Smooth muscle cell (in vitro differentiated cells): ENCODE data around the gene SIDT2. TPM values are rescaled to one million over a fixed set of nuclear protein-coding genes. Genes with fewer than 3 reads are reported as not detected.

Experiments used
- DNase-seq: peaks from one replicate; lab custom pipeline; 2025; ENCODE audit not compliant: unreplicated experiment; lab: John Stamatoyannopoulos, UW
- H2AFZ ChIP-seq: fragments of 200-600 bp; sonication (generic); 2 replicates; pipeline ENCODE4 v1.6.0; 2016; ENCODE audit warnings: antibody characterized with exemption, low read depth, mild to moderate bottlenecking
- H3F3A ChIP-seq: fragments of 200-600 bp; sonication (generic); 2 replicates; pipeline ENCODE4 v1.6.0; 2017; ENCODE audit warnings: antibody characterized with exemption, low read depth
- H3K27ac ChIP-seq: fragments of 200-600 bp; sonication (generic); 2 replicates; pipeline ENCODE4 v1.5.1; 2016; ENCODE audit warnings: low read depth, mild to moderate bottlenecking
- H3K27me3 ChIP-seq: fragments of 200-600 bp; sonication (generic); 2 replicates; pipeline ENCODE4 v1.6.1; 2016; ENCODE audit warnings: low read depth, mild to moderate bottlenecking
- H3K36me3 ChIP-seq: fragments of 200-600 bp; sonication (generic); 2 replicates; pipeline ENCODE4 v1.5.1; 2016; ENCODE audit warnings: low read depth
- H3K4me1 ChIP-seq: fragments of 200-600 bp; sonication (generic); 2 replicates; pipeline ENCODE4 v1.5.1; 2016; ENCODE audit warnings: low read depth
- H3K4me2 ChIP-seq: fragments of 200-600 bp; sonication (generic); 2 replicates; pipeline ENCODE4 v1.6.0; 2016; ENCODE audit warnings: mild to moderate bottlenecking
- H3K4me3 ChIP-seq: fragments of 200-600 bp; sonication (generic); 2 replicates; pipeline ENCODE4 v1.5.1; 2016; ENCODE audit warnings: mild to moderate bottlenecking
- H3K79me2 ChIP-seq: fragments of 200-600 bp; sonication (generic); 2 replicates; pipeline ENCODE4 v1.6.0; 2016; ENCODE audit warnings: low read depth, mild to moderate bottlenecking
- H3K9ac ChIP-seq: fragments of 200-600 bp; sonication (generic); 2 replicates; pipeline ENCODE4 v1.6.0; 2016; ENCODE audit warnings: low read depth
- H3K9me3 ChIP-seq: fragments of 200-600 bp; sonication (generic); replicated peaks from 2 replicates; pipeline ENCODE4 v1.5.1; 2016; ENCODE audit warnings: low read depth
- H4K20me1 ChIP-seq: fragments of 200-600 bp; sonication (generic); 2 replicates; pipeline ENCODE4 v1.6.0; 2016; ENCODE audit warnings: low read depth
- WGBS: methylation state at CpG from one replicate; pipeline ENCODE4 v1.1.7; 2016; ENCODE audit warnings: low lambda C conversion rate; 5-methylcytosine and 5-hydroxymethylcytosine counted together
- polyA plus RNA-seq: library from polyadenylated mRNA; unstranded; fragments of >200 nt; fragmentation: Nextera tagmentation; extraction: Ambion mirVana; gene quantifications from 2 replicates; pipeline ENCODE4 v1.2.1, GENCODE V29; 2016
- total RNA-seq: library from RNA; depleted of rRNA; stranded (reverse); fragments of >200 nt; gene quantifications from 2 replicates; pipeline ENCODE4 v1.2.3, GENCODE V29; 2014
- TF ChIP-seq, protein P1 (sequence below): fragments of 200-600 bp; sonication (generic); IDR thresholded peaks from 2 replicates; pipeline ENCODE4 v1.5.1; 2017; ENCODE audit warnings: borderline replicate concordance, mild to moderate bottlenecking, antibody characterized with exemption; ENCODE audit not compliant: insufficient read depth, poor library complexity, severe bottlenecking

SIDT2 gene
- total and polyA plus RNA-seq, 2 experiments from 2014 or later: 11.6 to 35.0 TPM

DNA sequence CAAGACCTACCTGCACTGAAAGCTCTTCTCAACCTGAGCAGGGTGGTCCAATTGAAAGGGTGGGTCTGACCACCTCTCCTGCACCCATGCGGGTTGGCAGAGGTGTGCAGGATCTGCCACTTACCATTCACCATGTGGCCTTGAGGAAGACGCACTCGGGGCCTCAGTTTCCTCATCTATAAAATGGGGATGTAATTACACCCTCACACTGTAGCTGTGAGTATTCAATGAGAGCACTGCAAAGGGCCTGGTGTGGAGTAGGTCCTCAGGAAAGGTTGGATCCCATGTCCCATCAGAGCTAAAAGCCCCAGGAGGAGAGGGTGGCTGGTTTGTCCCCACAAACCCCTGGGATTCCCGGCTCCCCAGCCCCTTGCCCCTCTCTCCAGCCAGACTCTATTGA lies 20.1 kb downstream of the SIDT2 start:
- no peak overlapping the region for H2AFZ ChIP-seq
- H4K20me1 ChIP-seq: peaks cover 39% of the 10 kb centered on the region
- H3K27me3 ChIP-seq: no peaks in the 10 kb centered on the region
- peak overlapping the region; percentile 5 for H3K9ac ChIP-seq
- TF ChIP-seq, protein P1, sequence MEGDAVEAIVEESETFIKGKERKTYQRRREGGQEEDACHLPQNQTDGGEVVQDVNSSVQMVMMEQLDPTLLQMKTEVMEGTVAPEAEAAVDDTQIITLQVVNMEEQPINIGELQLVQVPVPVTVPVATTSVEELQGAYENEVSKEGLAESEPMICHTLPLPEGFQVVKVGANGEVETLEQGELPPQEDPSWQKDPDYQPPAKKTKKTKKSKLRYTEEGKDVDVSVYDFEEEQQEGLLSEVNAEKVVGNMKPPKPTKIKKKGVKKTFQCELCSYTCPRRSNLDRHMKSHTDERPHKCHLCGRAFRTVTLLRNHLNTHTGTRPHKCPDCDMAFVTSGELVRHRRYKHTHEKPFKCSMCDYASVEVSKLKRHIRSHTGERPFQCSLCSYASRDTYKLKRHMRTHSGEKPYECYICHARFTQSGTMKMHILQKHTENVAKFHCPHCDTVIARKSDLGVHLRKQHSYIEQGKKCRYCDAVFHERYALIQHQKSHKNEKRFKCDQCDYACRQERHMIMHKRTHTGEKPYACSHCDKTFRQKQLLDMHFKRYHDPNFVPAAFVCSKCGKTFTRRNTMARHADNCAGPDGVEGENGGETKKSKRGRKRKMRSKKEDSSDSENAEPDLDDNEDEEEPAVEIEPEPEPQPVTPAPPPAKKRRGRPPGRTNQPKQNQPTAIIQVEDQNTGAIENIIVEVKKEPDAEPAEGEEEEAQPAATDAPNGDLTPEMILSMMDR: no peak
- peaks cover 47% of the 10 kb centered on the region for H3K79me2 ChIP-seq
- H3K4me3 ChIP-seq: peak overlapping the region; percentile 49
- H3K36me3 ChIP-seq: no peaks in the 10 kb centered on the region
- H3K9me3 ChIP-seq: no peaks in the 10 kb centered on the region
- peak overlapping the region; percentile 79 for H3K27ac ChIP-seq
- peaks cover 29% of the 10 kb centered on the region for H3K4me1 ChIP-seq
- DNase-seq: no peak
- H3K4me2 ChIP-seq: peak overlapping the region; percentile 85
- 50% methylated on average over 4 of the region's 4 CpGs for WGBS
- H3F3A ChIP-seq: peaks cover 33% of the 10 kb centered on the region

DNA sequence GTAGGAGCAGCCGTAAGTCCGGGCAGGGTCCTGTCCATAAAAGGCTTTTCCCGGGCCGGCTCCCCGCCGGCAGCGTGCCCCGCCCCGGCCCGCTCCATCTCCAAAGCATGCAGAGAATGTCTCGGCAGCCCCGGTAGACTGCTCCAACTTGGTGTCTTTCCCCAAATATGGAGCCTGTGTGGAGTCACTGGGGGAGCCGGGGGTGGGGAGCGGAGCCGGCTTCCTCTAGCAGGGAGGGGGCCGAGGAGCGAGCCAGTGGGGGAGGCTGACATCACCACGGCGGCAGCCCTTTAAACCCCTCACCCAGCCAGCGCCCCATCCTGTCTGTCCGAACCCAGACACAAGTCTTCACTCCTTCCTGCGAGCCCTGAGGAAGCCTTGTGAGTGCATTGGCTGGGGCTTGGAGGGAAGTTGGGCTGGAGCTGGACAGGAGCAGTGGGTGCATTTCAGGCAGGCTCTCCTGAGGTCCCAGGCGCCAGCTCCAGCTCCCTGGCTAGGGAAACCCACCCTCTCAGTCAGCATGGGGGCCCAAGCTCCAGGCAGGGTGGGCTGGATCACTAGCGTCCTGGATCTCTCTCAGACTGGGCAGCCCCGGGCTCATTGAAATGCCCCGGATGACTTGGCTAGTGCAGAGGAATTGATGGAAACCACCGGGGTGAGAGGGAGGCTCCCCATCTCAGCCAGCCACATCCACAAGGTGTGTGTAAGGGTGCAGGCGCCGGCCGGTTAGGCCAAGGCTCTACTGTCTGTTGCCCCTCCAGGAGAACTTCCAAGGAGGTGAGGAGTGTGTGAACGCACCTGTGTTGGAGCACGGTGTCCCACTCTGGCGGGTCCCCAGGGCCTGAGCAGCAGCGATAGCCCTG lies 20.7 kb downstream of the SIDT2 start, which contains the start of gene TAGLN:
Gene TAGLN (plus strand): TSS at position 318 of the 863 bp plus-strand sequence. CDS start 3,644 bp downstream, outside the sequence.
- Histone ChIP-seq H3K9ac (peak within 1 kb of the TSS; percentile 46), H3K27ac (peak within 1 kb of the TSS; percentile 79), H3K4me1 (peaks cover 29% of the 10 kb centered on the region), H3K27me3 (no peaks in the 10 kb centered on the region), H2AFZ (no peak within 1 kb of the TSS), H3K9me3 (no peaks in the 10 kb centered on the region), H3K36me3 (no peaks in the 10 kb centered on the region), H3K4me3 (peak within 1 kb of the TSS; percentile 49), H4K20me1 (peaks cover 46% of the 10 kb centered on the region), H3K79me2 (peaks cover 47% of the 10 kb centered on the region), H3K4me2 (peak within 1 kb of the TSS; percentile 85), H3F3A (peaks cover 40% of the 10 kb centered on the region)
- TF ChIP-seq, protein P1: no peak
- 6% methylated on average over 33 of the region's 34 CpGs for WGBS
- DNase-seq: peak; percentile 44

DNA sequence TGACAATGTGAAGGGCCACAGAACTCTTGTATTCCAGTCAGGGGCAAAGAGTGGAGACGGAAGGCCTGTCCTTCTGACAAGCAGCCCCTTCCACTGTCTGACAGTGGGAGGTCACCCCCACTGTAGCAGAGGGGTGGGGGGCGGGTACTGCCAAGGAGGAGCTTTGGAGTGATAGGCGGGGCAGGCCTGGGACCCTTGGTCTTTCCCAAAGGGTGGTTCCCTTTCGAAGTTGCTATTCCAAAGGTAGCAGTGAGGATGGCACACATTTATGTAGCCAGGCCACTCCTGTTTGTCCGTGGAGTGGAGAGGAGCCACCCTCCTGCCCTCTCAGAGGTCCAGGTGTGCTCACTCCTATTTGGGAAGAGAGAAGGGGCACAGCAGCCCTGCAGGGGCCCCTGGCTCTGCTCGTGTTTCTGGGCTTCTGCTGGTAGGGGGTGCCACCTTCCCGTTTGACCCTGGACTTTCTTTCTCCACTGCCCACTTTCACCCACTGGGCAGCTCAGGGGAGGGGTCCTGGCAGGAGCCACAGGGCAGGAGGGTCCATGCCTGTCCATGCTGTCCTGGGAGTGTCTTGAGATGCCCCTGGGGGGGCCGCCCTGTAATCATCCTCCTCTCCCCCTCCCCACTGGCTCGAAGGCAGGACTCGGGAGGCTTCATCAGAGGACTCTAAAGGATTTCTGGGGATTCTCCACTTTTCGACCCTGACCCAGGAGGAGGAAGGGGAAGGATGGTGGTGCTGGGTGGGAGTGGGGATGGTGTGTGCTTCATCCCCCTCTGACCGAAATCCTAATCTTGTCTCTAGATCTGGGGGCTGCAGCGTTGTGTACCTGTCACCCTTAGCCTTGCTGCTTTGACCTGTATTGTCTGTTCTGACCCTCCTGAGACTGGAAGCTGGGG lies 21.6 kb downstream of the SIDT2 start:
- TF ChIP-seq, protein P1: no peak
- Histone ChIP-seq H3K9me3 (no peaks in the 10 kb centered on the region), H3K27me3 (no peaks in the 10 kb centered on the region), H3K27ac (peak overlapping the region; percentile 79), H3K36me3 (no peaks in the 10 kb centered on the region), H4K20me1 (peaks cover 54% of the 10 kb centered on the region), H3F3A (peaks cover 49% of the 10 kb centered on the region), H2AFZ (no peak overlapping the region), H3K9ac (peak overlapping the region; percentile 46), H3K4me1 (peaks cover 29% of the 10 kb centered on the region), H3K4me2 (peak overlapping the region; percentile 85), H3K79me2 (peaks cover 50% of the 10 kb centered on the region), H3K4me3 (peak overlapping the region; percentile 49)
- WGBS: 26% methylated on average over 13 of the region's 13 CpGs
- DNase-seq: no peak
